IPS DF 19.7 (cell line): ENCODE results near the gene PGS1.

Experiments used
- DNase-seq: peaks from one replicate; pipeline ENCODE4 v3.0.0-alpha.2; 2013; ENCODE audit warnings: low read depth, low spot score

Gene PGS1

GRCh38 chr17:78387977-78388941 lies 9.8 kb downstream of the PGS1 start:
- DNase-seq: no peak

DNA sequence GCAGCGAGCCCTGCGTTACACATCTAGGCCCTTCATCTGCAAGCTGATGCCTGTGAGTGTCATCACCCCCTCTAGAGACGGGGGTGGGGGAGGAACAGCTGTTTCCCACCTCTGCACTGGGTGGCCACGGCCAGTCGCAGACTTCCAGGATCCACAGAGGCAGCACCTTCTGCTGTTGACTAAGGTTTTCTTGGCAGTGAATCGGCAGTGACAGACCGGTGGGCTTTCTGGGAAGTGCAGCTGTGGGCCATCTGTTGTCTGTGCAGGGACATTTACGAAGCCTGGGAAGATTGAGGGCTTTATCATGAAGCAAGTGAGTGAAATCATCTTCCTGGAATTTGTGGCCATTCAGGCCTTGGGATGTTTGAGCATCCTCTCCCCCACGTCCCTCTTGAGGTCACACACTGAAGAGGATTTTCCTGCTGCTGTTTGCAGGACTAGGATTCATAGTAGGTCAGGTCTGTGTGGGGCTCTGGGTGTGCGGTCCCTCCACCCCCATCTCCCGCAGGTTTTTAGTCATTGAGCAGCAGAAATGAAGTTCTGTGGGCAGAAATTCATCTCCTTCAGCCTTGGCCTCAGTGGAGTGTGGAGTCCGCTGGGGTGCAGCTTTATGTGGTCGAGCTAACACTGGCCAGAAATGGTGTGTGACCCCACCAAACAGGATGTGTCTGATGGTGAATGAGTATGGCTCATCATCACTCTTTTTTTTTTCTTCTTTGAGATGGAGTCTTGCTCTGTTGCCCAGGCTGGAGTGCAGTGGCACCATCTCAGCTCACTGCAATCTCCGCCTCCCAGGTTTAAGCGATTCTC lies 12.0 kb downstream of the PGS1 start:
- DNase-seq: no peak

- no peak for DNase-seq
Measured at GRCh38 chr17:78391051-78391431, 12.6 kb downstream of the PGS1 start.

DNA sequence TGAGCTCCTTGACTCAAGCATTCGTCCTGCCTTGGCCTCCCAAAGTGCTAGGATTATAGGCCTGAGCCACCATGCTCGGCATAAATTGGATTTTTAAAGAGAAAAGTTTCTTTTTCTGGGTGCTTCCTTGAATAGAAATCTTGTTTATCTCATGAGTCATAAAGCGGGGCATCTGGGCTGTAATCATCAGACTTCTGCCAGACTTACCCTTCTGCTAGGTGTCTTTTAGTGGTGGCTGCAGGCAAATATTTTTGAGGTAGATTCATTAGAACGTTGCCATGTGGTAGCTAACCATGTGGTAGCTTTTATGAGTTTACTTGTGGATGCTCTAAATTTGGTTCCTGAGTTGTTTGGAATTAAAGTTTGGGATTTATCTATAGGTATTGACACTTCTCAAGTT lies 13.4 kb downstream of the PGS1 start:
- DNase-seq: no peak

DNA sequence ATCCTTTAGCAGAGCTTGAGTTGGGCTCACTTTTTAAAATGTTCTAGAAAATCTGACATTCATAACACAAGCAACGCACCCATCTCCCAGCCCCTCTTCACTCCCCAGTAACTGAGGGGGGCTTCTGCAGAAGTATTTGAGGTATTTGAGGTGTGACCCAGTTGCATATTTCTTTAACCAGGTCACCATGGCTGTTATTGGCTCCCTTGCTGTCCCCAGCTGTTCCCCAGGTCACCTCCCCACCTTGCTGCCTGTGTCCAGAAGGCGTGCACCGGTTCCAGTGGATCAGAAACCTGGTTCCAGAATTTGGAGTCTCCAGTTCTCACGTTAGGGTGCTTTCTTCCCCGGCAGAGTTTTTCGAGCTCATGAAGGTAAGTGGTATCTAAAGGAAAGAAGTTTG lies 13.8 kb downstream of the PGS1 start:
- no peak for DNase-seq

DNA sequence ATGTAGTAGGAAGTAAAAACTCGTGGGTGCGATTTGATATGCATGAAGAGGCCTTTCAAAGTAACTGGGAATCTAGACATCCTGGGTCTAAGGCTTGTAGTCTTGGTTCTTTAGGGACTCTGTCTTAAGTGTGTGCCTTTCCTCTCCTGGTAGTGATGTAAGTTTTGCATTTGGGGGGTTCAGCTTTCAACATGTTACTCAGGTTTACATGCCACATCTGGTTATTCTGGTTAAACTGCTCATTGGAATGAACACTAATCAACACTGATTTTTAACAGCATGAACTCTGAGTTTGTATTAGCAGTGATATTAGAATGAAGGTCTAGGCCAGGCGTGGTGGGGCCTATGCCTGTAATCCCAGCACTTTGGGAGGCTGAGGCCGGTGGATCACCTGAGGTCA lies 15.1 kb downstream of the PGS1 start:
- DNase-seq: no peak

DNA sequence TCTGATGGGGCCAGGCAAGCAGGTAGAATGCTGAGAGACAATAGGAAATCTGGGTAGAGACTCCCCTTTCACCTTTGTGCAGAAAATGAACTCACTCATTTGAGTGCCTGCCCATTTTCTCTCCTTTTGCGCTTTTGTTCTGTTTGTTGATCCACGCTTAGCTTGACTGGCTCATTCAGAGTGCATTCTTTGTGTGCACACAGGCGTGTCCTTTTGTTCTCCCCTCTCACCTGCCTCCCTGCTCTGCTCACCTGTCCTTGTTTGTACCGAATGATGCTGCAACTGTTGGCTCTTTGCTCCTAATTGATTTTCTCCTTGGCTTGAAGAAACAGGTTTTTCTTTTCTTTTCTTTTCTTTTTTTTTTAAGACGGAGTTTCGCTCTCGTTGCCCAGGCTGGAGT lies 15.8 kb downstream of the PGS1 start:
- no peak for DNase-seq

GRCh38 chr17:78395155-78395554 lies 16.7 kb downstream of the PGS1 start:
- no peak for DNase-seq

GRCh38 chr17:78396441-78397337 lies 18.2 kb downstream of the PGS1 start:
- DNase-seq: no peak

DNA sequence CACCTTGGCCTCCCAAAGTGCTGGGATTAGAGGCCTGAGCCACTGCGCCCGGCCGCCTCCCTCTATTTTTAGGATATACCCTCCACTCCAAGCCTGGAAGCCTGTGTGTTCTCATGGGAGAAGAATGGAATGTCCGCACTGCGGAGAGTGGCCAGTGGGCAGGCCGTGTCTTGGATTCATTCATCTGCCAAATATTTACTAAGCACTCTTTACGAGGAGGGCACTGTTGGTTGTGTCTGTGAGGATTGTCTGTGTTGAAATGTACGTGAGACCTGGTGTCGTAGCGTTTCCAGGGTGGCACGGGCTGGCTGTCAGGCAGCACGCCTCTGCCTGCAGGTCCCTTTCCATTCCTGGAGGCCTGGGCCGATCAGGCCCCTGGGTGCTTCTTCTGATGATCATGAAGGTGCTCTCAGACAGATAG lies 19.2 kb downstream of the PGS1 start:
- DNase-seq: no peak

DNA sequence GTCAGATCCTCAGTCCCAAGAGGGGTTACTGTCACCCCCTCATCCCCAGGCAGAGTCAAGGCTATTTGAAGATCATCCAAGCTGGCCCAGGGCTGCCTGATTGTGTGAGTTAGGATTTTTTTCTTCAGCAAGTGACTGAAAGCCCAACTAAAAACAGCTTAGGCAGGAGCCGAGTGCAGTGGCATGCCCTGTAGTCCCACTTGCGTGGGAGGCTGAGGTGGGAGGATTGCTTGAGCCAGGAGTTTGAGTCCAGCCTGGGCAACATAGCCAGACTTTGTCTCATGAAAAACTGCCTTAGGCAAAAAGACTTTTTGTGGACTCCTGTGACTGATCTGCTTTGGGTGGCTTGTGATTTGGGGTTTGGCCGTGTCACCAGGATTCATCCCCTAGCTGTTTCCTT lies 19.9 kb downstream of the PGS1 start:
- DNase-seq: no peak

DNA sequence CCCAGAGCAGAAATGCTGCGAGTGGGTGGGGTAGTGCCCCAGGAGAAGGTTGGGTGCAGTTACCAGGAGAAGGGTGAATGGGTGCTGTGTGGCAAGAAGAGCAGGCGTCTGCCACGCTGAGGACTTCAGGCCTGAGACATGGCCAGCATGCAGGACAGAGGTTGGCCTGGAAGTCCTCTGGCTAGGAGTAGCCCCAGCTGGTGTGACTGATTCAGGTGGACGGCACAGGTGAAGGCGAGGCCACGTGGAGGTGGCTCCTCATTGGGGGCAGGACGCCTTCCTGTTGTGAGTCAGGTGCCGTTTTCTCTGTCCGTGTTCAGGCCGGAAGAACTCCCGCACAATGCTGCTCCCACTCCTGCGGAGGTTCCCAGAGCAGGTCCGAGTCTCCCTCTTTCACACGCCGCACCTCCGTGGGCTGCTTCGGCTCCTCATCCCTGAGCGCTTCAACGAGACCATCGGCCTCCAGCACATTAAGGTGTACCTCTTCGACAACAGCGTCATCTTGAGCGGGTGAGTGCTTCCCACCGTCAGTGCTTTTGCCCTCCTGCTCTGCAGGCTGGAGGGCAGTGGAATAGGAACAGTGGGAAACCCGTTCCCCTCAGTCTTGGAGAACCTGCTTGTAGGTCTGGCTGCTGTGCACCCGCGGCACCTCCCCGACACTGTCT lies 20.7 kb downstream of the PGS1 start:
- DNase-seq: no peak

DNA sequence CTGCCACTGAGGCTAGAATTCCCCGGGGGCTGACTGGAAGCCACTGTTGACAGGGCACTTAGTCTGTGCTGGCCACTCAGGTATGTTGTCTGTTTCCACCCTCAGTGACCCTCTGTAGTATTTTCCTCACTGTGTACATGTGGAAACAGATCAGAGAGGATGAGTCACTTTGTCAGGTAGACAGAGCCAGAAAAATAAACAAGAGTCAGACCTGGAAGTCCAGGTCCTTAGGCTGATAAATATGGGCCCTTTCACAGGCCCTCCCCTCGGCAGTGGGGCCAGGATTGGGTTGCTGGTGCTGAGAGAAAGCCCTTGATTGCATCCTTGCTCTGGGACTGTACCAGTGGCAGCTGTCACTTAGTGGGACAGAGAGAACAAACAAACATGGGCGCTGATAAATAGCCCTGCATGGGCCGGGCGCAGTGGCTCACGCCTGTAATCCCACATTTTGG lies 21.3 kb downstream of the PGS1 start:
- no peak for DNase-seq

- DNase-seq: no peak
Measured at GRCh38 chr17:78400581-78401240, 22.3 kb downstream of the PGS1 start.

GRCh38 chr17:78401246-78401645 lies 22.8 kb downstream of the PGS1 start:
- DNase-seq: no peak

DNA sequence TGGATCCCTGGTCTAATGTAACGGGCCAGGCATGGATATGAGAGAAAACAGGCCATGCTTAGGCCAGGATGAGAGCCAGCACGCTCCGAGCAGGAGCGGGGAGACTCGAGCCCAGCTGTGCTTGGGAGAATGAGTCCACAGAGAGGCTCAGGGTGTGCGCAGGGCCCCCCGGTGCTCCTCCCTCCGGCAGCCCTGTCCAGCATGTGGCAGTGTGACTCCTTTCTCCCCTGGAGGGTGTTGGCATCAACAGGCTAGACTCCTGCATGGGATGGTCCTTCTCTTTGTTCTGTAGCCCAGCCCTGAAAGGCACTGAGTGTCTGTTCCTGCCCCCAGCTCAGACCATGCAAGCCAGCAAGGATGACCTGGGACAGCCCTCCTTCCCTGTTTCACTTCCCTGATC lies 23.4 kb downstream of the PGS1 start:
- DNase-seq: no peak

DNA sequence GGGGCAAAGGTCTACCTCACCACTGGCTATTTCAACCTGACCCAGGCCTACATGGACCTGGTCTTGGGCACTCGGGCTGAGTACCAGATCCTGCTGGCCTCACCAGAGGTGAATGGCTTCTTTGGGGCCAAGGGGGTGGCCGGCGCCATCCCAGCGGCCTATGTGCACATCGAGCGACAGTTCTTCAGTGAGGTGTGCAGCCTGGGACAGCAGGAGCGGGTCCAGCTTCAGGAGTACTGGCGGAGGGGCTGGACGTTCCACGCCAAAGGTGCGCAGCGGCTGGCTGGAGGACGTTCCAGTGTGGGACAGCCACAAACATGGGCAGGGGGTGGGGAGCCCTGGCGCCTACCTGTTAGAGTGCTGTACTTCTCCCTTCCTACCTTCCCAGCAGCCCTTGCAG lies 25.4 kb downstream of the PGS1 start:
- no peak for DNase-seq

GRCh38 chr17:78406396-78406795 lies 27.9 kb downstream of the PGS1 start:
- DNase-seq: no peak

GRCh38 chr17:78406920-78407319 lies 28.5 kb downstream of the PGS1 start:
- DNase-seq: no peak

DNA sequence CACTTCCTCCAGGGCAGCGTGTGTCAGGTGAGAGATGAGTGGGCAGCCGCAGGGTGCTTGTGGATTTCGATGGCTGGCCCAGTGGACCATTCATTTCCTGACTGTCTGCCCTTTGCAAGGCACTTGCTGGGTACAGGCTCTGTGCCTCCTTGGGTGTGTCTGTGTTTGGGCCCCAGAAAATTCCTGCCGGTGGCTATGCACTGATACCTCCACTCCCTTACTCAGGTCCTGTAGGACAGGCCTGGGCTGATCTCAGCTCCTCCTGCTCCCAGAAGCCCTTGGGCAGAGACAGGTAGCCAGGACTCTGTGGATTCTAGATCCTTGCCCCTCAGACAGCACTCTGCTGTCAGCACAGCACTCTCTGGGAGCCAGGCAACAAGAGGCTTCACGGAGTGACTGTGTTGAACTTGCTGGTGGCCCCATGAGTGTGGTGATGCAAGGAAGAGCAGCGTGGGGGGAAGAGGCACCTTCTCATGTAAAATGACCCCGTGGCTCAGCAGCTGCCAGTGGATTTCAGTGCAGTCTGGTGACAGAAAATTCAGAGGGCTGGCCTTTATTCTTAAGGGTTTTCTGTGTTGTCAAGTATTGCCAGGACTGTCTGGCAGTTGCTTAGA lies 29.0 kb downstream of the PGS1 start:
- DNase-seq: no peak
